Ecto neural progenitor cell (in vitro differentiated cells): ENCODE measurements around the gene RPS5.
A peak's percentile ranks its signal among the peaks of the same experiment; 100 is the strongest.
"Not testable (repeated sequence)": the region's sequence is repeated elsewhere in the genome, so short reads cannot be mapped to it uniquely, and the experiment has no call there.

Experiments used
- DNase-seq: peaks from one replicate; pipeline ENCODE4 v3.0.0-alpha.2; 2018; ENCODE audit warnings: low spot score

RPS5 gene

DNA sequence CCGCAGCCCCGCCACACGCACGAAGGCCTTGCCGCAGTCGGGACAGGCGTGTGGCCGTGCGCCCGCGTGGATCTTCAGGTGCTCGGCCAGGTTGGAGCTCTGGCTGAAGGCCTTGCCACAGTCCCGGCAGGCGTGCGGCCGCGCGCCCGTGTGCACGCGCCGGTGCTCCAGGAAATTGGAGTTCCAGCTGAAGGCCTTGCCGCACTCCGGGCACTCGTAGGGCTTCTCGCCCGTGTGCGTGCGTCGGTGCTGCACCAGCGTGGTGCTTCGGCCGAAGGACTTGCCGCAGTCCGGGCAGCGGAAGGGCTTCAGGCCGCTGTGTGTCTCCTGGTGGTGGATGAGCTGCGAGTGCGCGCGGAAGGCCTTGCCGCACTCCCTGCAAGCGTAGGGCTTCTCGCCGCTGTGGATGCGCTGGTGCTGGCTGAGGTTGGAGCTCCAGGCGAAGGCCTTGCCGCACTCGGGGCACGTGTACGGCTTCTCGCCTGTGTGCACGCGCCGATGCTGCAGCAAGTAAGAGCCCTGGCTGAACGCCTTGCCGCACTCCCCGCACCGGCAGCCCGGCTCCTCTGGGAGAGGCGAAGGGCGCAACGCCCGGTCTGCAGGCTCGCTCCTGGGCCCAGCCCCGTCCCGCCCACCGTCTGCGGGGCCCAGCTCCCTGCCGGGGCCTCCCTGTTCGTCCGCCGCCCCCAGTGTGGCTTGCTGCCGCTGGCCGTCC is 30.1 kb upstream of the RPS5 start:
- DNase-seq: no peak

DNA sequence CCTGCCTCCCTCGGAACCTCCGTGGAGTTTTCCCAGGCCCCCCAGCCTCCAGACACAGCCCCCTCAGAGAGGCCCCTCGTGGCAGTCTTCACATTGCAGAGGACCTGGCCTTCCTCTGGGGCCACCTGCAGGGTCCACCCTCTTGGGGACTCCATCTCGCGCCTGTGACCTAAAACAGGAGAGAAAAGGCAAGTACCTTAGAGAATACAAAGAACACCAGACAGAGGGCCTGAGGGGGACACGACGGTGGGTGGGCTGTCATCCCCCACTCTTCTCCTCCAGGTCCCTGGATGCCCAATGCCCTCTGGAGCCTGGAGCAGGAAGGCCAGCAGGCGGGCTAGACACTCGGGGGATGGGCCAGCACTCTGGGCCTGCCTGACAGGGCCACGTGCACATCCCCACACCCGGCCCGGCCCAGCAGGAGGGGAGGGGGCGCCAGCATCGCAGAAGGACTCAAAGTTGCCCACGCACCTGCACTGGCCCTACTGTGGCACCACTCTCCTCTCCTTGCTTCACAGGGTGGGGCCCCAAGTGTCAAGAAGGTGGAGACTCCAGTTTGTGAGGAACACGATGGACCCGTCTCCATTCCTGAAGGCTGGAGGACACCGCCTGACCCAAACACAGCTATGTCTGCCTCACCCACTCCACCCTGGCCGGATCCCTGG is 29.5 kb upstream of the RPS5 start:
- DNase-seq: no peak

DNA sequence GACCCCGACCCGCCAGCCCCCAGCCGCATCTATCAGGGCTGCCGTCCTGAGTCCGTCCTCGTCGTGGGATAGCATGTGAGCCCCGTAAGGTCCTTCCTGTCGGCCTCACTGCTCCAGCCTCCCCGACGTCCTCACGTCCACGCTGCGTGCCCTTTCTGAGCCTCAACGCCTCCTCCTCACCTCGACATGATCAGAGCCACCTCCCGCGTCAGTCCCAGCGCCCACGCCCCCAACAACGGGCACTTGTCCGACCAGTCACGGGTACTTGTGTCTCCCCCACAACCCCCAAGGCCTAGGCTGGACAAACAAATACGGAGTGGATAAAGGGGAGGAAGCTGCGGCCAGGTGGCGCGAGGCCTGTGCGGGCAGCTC is 25.2 kb upstream of the RPS5 start:
- DNase-seq: peak; percentile 80

DNA sequence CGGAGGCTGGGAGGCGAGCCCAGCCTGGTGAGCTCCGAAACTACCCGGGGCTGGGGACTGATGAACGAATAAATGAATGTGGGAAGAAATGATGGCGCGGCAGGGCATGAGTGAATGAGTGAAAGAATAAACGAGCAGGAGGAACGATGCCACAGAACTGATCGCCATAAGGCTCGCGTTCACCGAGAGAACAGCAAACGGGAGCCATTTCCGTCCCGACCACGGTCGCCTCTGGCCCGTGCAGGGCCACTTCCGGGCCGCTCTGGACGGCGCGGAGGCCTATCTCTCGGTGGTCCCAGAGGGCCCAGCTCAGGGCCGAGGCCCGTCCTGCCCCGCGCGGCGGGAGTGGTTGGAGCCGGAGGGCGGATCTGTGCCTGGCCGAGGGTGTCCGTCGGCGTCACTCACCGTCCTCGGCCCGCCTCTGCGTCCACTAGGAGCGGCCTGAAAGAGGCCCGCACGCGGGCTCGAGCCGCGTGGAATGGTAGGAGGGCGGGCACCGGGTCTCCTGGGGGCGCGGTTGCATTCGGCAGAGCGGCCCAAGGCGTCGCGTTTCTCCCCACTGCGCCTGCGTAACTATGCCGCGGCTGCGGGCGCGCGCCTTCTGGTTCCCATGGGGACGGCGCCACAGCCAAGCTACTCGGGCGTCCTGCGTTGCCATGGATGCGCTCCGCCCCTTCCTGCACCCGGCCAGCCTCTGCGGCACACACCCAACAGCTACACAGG is 24.6 kb upstream of the RPS5 start, which contains the start of gene ZNF497:
Gene ZNF497 (minus strand): TSS at position 480 of the 723 bp plus-strand sequence. CDS start 5,116 bp downstream, outside the sequence.
- peak; percentile 98 for DNase-seq

DNA sequence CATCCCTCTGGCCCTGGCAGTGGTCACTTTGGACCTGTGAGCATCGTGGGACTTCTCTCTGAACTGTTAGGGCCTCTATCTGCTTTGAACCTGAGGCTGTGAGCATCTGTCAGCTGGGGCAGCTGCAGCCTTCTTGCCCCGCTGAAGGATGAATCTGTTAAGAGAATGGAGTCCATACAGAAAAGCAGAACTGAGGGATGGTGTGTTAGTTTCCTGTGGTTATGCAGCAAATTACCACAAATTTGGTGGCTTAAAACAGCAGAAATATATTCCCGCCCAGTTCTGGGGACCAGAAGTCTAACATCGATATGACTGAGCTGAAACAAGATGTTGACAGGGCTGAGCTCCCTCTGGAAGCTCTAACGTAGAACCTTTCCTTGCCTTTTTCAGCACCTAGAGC is 22.9 kb upstream of the RPS5 start:
- no peak for DNase-seq

DNA sequence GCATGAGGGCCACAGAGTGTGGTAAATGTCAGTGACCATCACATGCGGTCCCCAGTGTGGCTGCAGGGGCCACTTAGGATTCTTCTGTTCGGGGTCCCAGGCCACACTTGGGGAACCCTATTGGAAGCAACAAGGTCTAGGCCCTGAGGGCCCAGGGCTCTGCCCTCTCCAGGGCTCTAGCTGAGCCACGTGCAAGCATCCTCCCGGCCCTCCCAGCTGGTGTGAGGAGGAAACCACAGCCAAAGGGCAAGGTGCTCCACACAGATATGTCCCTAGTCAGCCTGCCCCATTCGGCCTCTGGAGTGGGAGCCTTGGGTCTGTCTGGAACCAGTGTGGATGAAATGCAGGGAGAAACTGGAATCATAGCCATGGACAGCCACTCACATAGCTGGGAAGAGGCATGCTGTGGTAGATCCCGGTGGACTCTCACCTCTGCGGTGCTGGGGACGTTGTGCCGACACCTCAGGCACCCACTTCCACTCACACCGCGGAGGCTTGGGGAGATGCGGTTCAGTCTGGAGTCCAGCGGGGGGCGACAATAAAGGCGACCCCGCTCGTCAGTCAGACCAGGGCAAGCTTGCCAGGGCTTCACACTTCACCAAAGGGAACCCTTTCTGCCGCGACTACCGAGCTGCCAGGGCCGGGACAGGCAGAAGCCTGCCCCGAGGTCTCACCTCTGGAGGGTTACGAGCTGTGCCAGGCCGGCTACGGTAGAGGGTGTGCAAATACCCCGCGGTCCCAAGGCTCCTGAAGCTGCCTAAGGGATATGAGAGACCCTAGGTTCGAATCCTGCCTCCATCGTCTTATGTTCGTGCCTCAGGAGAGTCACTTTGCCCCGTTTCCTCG is 20.3 kb upstream of the RPS5 start:
- DNase-seq: no peak

DNA sequence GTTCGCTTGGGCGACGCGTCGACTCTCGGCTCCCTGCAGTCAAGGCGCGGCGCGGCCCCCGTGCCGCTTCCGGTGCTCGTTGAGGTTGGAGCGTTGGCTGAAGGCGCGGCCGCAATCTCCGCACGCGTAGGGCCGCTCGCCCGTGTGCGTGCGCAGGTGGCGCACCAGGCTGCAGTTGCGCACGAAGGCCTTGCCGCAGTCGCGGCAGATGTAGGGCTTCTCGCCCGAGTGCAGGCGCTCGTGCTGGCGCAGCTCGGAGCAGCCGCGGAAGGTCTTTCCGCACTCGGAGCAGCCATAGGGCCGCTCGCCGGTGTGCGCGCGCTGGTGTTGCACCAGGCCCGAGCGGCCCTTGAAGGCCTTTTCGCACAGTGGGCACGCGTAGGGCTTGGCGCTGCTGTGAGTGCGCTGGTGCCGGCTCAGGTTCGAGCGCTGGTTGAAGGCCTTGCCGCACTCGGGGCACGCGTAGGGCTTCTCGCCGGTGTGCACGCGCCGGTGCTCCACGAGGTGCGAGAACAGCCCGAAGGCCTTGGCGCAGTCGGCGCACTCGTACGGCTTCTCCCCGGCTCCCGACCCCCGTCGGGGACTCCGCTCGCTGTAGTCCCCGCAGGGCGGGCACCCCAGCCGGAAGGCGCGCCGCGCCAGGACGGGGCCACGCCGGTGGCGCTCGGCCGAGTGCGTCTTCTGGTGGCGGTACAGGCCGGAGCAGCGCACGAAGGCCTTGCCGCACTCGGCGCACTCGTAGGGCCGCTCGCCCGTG is 19.2 kb upstream of the RPS5 start:
- DNase-seq: no peak

DNA sequence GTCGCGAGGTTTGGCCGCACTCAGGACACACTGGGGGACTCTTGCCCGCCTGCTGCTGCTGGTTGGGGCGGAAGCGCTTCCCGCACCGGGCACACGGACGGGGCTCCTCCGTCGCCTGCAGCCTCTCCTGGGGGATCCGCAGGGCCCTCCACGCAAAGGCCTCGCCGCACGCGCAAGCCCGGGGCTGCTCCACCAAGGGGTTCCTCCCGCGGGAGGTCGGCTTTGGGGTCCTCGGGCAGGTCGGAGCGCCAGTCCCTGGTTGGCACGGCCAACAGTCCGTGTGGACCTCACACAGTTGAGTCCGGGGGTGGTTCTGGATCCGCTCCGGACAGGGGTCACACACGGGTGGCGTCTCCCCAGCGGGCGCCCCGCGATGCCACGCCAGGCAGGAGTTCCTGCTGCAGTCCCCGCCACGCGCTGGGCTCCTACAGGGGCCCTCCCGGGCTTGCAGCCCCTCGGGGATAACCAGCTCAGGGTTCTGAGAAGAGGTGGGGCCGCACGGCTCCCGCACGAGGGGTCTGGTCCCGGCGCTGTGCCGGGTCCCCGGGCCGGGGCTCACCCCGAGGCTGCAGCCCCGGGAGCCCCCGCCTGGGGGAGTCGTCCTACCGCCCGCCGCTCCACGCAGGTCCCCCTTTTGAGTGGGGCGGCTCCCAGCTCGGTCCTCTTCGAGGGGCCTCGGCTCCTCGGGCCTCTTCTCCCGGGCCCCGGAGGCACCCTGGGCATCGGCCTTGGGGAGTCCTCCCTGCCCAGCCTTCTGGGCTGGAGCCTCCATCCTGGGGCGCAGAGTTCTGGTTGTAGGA is 18.3 kb upstream of the RPS5 start:
- DNase-seq: no peak

DNA sequence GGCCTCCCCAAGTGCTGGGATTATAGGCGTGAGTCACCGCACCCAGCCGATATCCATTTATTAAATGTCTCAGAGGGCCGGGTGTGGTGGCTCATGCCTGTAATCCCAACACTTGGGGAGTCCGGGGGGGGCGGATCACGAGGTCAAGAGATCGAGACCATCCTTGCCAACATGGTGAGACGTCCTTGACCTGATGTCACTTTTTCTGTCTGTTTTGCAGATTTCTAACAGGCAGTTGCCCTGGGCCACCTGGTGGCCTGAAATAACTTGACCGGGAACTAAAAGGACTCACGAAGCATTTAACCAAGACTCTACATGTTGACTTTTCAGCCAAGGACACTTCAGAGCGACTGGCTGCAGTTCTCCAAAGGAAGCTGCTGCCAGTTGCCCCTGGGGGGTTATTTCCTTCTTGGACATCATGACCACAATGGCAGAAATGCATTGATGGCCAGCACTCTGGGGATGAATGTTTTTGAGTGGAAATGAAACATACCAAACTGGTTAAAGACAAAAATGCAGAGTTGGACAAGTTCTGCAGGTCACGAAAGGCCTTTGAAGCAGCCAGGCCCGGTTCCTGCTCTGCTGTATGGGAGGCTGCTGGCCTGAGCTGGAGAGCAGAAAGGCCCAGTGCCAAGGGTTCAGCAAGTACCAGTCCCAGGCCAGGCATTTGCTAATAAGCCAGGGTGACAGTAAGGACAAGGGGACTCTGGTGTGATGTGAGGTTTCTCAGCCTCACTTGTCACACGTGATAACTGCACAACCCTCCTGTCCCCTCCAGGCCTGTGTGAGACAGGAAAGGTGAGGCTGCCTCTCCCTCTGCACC is 14.5 kb upstream of the RPS5 start:
- DNase-seq: no peak

DNA sequence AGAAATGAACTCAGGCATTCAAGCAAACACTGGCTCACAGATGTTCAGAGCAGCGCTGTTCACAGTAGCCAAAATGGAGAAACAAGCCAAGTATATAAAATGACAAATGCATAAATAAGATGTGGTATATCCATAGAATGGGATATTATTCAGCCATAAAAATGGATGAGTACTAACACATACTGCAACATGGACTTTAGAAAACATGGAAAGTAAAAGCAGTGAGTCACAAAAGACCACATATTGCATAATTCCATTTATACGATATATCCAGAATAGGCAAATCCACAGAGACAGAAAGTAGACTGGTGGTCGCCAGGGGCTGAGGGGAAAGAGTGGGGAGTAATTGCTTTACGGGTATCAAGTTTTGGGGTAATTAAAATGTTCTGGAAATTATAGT is 12.9 kb upstream of the RPS5 start:
- DNase-seq: no peak

DNA sequence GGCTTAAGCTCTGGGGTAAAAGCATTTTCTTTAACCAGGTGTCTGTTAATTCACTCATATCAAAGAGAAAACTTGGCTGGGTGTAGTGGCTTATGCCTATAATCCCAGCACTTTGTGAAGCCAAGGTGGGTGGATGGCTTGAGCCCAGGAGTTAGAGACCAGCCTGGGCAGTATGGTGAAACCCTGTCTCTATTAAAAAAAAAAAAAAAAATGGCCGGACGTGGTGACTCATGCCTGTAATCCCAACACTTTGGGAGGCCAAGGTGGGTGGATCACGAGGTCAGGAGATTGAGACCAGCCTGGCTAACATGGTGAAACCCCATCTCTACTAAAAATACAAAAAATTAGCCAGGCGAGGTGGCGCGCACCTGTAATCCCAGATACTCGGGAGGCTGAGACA is 10.3 kb upstream of the RPS5 start:
- DNase-seq: not testable (repeated sequence)

DNA sequence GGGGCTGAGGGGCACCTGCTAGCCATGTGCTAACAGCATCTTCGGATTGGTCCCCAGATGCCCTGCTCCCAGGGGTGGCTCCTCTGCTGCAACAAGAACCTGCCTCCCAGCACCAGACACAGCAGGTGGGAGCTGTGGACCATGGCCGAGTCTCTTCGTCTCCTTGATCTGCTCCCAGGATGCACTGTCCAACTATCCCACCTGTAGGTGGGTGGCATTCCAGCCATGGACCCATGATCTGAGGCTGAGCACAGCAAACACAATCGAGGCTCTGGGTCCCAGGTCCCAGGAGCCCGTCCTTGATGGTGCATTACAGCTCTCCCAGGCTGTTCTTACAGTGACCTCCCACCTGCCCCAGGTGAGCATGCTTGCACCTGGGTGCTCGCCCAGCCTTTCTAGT is 7.8 kb upstream of the RPS5 start:
- no peak for DNase-seq

DNA sequence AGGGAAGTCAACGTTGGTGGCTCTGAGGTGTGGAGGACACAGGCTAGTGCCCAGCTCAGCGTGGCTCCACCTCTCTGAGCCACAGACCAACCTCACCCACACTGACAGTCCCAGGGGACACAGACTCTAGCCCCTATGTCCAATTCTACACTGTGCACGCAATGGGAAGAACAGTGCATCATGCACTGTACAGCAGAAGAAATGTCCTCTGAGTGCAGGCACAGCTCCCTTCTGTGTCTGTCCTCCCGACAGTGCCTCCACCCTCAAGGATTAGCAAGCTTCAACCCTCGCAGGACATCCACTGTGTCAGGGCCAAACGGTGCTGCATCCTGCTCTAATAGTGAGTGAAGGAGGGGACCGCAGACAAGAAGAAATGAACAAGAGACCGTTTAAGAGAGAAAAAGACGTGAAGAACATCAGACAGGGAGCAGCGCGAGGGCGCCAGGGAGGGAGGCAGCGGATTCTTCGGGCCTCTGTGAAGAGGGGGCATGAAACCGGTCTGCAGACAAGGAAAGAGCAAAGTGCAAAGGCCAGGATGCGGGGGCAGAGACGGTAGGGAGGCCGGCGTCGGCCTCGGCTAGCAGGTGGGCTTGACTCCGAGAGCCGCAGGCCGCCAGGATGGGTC is 6.9 kb upstream of the RPS5 start:
- DNase-seq: no peak

DNA sequence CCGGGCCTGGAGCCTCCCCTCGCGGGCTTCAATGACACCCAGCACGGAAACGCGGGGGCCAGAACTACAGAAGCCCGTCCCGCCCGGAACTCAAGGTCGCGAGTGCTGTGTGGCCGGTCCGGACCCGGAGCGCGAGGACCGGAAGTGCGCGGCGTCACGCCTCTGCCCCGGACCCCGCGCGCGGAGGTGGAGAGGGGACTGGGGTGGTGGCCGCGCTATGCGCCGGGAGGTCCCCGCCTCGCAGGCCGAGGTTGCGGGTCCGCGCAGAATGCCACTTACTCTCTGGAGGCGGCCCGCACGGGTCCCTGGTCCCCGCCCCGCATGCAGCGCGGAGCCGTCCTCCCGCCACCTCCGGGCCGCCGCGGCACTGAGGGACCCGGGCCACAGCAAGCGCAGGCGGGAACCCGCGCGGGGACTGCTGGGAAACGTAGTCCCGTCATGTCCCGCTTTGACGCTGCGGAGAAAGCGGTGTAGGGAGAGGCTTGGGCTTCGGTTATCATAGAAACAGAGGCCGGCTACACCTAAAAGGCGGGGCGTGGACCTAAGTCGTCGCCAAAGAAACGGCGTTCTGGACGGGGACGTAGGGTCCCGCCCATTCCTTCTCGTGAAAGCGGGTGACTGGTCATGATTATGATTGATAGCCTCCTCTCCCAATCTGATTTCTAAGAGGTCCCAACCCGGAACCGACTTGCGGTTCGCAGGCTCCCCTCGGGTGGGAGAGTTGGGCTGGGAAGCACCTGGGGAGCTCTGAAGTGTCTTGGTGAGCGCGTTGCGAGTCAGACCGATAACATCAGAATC is 6.2 kb upstream of the RPS5 start, which contains the start of gene ZNF837:
Gene ZNF837 (minus strand): TSS at position 369 of the 798 bp plus-strand sequence. CDS start 11,698 bp downstream, outside the sequence.
- peak; percentile 98 for DNase-seq

DNA sequence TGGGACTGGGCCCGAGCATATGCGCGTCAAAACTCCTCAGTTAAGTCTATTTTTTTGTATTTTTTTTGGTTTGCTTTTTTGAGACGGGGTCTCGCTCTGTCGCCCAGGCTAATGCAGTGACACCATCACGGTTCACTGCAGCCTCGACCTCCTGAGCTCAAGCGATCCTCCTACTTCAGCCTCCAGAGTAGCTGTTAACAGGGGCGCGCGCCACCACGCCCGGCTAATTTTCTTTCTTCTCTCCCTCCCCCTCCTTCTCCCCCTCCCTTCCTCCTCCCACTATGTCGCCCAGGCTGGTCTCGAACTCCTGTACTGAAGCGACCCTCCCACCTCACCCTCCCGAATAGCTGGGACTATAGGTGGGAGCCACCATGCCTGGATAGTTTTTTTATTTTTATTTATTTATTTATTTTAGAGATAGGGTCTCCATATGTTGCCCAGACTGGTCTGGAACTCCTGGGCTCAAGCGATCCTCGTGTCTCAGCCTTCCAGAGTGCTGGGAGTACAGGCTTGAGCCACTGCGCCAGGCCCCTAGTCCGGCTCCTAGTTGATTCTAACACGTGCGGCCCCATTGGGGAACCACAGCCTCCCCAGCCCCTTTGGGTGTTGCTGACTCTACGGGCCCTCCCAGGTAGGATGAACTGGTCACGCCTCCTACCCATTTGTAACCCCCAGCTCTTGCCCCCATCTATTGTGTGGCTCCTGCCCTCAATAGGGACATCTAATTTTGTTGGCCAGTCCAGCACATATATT is 5.4 kb upstream of the RPS5 start:
- DNase-seq: no peak

DNA sequence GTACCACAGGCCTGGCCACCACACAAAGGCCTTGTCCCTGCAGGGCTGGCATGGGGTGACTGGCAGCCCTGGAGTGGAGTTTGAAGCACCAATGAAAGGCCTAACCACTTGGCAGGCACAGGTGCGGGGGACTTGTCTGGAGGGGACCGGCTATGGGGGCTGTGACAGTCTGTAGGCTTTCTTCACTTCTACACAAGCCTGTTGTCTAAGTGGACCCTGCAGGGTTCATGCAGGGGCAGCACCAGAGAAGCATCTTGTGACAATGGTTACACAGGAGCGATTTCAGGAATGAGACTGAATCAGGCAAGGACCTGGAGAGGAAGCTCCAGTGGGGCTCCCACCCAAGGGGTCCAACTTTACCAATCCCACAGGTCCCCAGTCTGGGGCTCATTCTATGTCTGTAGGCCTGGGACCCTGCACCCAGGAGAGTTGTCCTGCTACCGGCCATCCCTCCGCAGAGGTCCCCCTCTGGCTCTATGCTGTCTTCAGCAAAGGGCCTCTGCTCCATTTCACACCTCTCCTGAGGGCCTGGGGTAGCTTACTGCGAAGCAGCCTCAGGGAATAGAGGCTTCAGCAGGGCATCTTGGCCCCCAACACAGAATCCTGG is 4.0 kb upstream of the RPS5 start:
- DNase-seq: no peak

DNA sequence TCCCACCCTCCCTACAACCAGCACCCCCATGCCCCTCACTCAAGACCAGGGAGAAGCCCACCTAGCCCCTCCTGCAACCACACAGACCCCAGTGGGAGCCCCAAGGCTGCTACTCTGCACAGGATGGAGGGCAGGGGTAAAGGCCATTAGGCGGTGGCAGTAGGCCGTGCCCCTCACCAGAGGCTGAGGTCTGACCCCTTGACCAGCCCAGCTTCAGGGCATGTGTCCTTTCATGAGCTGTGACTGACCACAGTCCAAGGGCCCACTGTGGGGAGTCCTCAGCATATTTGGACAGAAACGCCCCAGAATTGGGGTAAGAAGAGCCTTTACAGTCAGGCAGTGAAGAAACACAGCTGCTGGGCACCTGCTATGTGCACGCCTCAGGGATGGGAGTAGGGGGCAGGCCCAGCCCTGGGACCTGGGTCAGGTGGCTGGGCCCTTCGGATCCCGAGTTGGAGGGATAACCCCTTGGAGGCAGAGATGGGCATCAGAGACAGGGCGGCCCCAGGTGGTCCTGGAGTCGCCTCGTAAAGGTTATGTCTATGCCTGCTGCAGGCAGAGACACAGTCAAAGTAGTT is 1.7 kb upstream of the RPS5 start:
- DNase-seq: no peak
